Smooth muscle cell (in vitro differentiated cells): ENCODE results near the gene CAMKK1. TPM values are rescaled to one million over a fixed set of nuclear protein-coding genes. Genes with fewer than 3 reads are reported as not detected.

Experiments used
- DNase-seq: peaks from one replicate; lab custom pipeline; 2025; ENCODE audit not compliant: unreplicated experiment; lab: John Stamatoyannopoulos, UW
- H2AFZ ChIP-seq: fragments of 200-600 bp; sonication (generic); 2 replicates; pipeline ENCODE4 v1.6.0; 2016; ENCODE audit warnings: antibody characterized with exemption, low read depth, mild to moderate bottlenecking
- H3F3A ChIP-seq: fragments of 200-600 bp; sonication (generic); 2 replicates; pipeline ENCODE4 v1.6.0; 2017; ENCODE audit warnings: antibody characterized with exemption, low read depth
- H3K27ac ChIP-seq: fragments of 200-600 bp; sonication (generic); 2 replicates; pipeline ENCODE4 v1.5.1; 2016; ENCODE audit warnings: low read depth, mild to moderate bottlenecking
- H3K27me3 ChIP-seq: fragments of 200-600 bp; sonication (generic); 2 replicates; pipeline ENCODE4 v1.6.1; 2016; ENCODE audit warnings: low read depth, mild to moderate bottlenecking
- H3K36me3 ChIP-seq: fragments of 200-600 bp; sonication (generic); 2 replicates; pipeline ENCODE4 v1.5.1; 2016; ENCODE audit warnings: low read depth
- H3K4me1 ChIP-seq: fragments of 200-600 bp; sonication (generic); 2 replicates; pipeline ENCODE4 v1.5.1; 2016; ENCODE audit warnings: low read depth
- H3K4me2 ChIP-seq: fragments of 200-600 bp; sonication (generic); 2 replicates; pipeline ENCODE4 v1.6.0; 2016; ENCODE audit warnings: mild to moderate bottlenecking
- H3K4me3 ChIP-seq: fragments of 200-600 bp; sonication (generic); 2 replicates; pipeline ENCODE4 v1.5.1; 2016; ENCODE audit warnings: mild to moderate bottlenecking
- H3K79me2 ChIP-seq: fragments of 200-600 bp; sonication (generic); 2 replicates; pipeline ENCODE4 v1.6.0; 2016; ENCODE audit warnings: low read depth, mild to moderate bottlenecking
- H3K9ac ChIP-seq: fragments of 200-600 bp; sonication (generic); 2 replicates; pipeline ENCODE4 v1.6.0; 2016; ENCODE audit warnings: low read depth
- H3K9me3 ChIP-seq: fragments of 200-600 bp; sonication (generic); replicated peaks from 2 replicates; pipeline ENCODE4 v1.5.1; 2016; ENCODE audit warnings: low read depth
- H4K20me1 ChIP-seq: fragments of 200-600 bp; sonication (generic); 2 replicates; pipeline ENCODE4 v1.6.0; 2016; ENCODE audit warnings: low read depth
- WGBS: methylation state at CpG from one replicate; pipeline ENCODE4 v1.1.7; 2016; ENCODE audit warnings: low lambda C conversion rate; 5-methylcytosine and 5-hydroxymethylcytosine counted together
- polyA plus RNA-seq: library from polyadenylated mRNA; unstranded; fragments of >200 nt; fragmentation: Nextera tagmentation; extraction: Ambion mirVana; gene quantifications from 2 replicates; pipeline ENCODE4 v1.2.1, GENCODE V29; 2016
- total RNA-seq: library from RNA; depleted of rRNA; stranded (reverse); fragments of >200 nt; gene quantifications from 2 replicates; pipeline ENCODE4 v1.2.3, GENCODE V29; 2014
- TF ChIP-seq, protein P1 (sequence below): fragments of 200-600 bp; sonication (generic); IDR thresholded peaks from 2 replicates; pipeline ENCODE4 v1.5.1; 2017; ENCODE audit warnings: borderline replicate concordance, mild to moderate bottlenecking, antibody characterized with exemption; ENCODE audit not compliant: insufficient read depth, poor library complexity, severe bottlenecking

The CAMKK1 gene
- total and polyA plus RNA-seq, 2 experiments from 2014 or later, result 8.1 to 8.8 TPM

DNA sequence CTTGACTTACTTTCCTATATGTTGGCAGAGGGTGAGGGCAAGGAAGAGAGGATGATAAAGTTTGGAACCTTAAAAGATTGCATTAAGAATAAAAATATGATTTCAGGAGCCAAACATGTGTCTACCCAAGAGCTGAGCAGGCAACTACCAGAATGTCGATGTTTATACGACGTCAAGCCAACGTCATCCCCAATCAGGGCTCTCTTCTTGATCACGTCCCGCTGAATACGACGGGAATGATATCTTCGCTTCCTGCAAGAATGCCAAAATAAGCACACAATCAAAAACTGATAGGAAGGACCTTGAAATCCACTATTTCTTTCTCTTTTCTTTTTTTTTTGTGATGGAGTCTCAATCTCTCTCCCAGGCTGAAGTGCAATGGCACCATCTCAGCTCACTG is 71.8 kb downstream of the CAMKK1 start:
- H3K79me2 ChIP-seq, result no peaks in the 10 kb centered on the region
- 98% methylated on average over 9 of the region's 9 CpGs for WGBS

DNA sequence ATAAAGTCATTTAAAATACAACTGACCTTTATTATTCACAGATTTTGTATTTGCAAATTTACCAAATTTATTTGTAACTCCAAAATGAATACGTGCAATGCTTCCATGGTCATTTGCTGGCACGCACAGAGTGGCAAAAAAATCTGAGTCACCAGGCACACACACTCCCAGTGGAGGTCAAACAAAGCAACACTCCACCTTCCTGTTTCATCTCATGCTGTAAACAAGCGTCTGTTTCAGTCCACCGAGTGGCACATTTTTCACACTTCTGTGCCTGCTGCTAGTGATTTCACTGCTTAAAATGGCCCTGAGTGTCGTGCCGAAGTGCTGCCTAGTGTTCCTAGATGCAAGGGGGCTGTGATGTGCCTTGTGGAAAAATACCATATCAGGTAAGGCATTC is 74.1 kb downstream of the CAMKK1 start:
- Histone ChIP-seq H3K4me3 (no peak overlapping the region), H3K27ac (no peak overlapping the region), H3K4me2 (no peak overlapping the region), H3K4me1 (no peaks in the 10 kb centered on the region), H3K79me2 (no peaks in the 10 kb centered on the region), H3K36me3 (peaks cover 41% of the 10 kb centered on the region), H2AFZ (no peak overlapping the region), H3K9ac (no peak overlapping the region), H3F3A (no peaks in the 10 kb centered on the region), H4K20me1 (no peaks in the 10 kb centered on the region), H3K27me3 (no peaks in the 10 kb centered on the region), H3K9me3 (no peaks in the 10 kb centered on the region)
- no peak for DNase-seq
- WGBS, result 89% methylated on average over 6 of the region's 6 CpGs
- TF ChIP-seq, protein P1, sequence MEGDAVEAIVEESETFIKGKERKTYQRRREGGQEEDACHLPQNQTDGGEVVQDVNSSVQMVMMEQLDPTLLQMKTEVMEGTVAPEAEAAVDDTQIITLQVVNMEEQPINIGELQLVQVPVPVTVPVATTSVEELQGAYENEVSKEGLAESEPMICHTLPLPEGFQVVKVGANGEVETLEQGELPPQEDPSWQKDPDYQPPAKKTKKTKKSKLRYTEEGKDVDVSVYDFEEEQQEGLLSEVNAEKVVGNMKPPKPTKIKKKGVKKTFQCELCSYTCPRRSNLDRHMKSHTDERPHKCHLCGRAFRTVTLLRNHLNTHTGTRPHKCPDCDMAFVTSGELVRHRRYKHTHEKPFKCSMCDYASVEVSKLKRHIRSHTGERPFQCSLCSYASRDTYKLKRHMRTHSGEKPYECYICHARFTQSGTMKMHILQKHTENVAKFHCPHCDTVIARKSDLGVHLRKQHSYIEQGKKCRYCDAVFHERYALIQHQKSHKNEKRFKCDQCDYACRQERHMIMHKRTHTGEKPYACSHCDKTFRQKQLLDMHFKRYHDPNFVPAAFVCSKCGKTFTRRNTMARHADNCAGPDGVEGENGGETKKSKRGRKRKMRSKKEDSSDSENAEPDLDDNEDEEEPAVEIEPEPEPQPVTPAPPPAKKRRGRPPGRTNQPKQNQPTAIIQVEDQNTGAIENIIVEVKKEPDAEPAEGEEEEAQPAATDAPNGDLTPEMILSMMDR, result no peak

More for the DNA sequence above, 71.8 kb downstream of the CAMKK1 start:
- Histone ChIP-seq H3F3A (no peaks in the 10 kb centered on the region), H3K4me1 (no peaks in the 10 kb centered on the region), H3K9ac (no peak overlapping the region), H2AFZ (no peak overlapping the region), H3K4me3 (no peak overlapping the region), H3K4me2 (no peak overlapping the region), H3K27me3 (no peaks in the 10 kb centered on the region), H3K36me3 (peaks cover 30% of the 10 kb centered on the region), H3K9me3 (no peaks in the 10 kb centered on the region), H3K27ac (no peak overlapping the region), H4K20me1 (peaks cover 3% of the 10 kb centered on the region)
- TF ChIP-seq, protein P1, result no peak
- DNase-seq, result no peak

DNA sequence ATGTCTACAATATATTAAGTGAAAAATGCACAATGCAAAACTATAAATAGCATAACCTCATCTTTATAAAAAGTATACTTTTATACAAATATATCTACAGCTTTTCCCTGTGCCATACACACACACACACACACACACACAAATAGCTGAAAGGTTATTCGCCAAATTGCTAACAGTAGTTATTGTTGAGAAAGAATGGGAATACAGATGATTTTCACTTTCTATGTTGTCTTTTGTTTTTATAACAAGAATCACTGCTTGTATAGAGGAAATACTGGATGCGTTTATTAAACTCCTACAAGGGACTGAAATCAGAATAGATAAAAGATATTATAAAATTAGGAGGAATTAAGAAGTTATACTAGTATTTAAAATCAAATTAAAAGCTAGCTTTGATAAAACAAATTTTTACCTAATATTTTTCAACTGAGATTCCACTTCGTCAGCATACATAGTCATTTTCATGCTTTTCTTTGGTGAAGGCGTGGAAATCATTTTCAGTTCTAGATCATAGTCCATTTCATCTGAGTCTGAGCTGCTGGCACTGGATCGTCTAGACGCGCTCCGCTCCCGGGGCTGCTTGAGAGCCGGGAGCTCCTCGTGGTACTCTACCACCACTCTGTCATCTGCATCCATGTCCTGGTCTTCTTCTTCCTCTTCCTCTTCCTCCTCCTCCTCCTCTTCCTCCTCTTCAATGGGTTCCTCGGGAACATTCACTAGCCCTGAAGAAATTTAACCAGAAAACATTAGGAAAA is 74.8 kb downstream of the CAMKK1 start:
- H3K79me2 ChIP-seq, result no peaks in the 10 kb centered on the region
- no peak overlapping the region for H3K9ac ChIP-seq
- no peaks in the 10 kb centered on the region for H3F3A ChIP-seq
- H3K4me2 ChIP-seq, result no peak overlapping the region
- no peaks in the 10 kb centered on the region for H4K20me1 ChIP-seq
- no peaks in the 10 kb centered on the region for H3K9me3 ChIP-seq
- H3K4me1 ChIP-seq, result no peaks in the 10 kb centered on the region
- DNase-seq, result no peak
- no peak overlapping the region for H3K4me3 ChIP-seq
- H3K27me3 ChIP-seq, result no peaks in the 10 kb centered on the region
- 97% methylated on average over 12 of the region's 12 CpGs for WGBS
- TF ChIP-seq, protein P1, result no peak
- H3K36me3 ChIP-seq, result peaks cover 41% of the 10 kb centered on the region
- no peak overlapping the region for H3K27ac ChIP-seq
- H2AFZ ChIP-seq, result no peak overlapping the region

DNA sequence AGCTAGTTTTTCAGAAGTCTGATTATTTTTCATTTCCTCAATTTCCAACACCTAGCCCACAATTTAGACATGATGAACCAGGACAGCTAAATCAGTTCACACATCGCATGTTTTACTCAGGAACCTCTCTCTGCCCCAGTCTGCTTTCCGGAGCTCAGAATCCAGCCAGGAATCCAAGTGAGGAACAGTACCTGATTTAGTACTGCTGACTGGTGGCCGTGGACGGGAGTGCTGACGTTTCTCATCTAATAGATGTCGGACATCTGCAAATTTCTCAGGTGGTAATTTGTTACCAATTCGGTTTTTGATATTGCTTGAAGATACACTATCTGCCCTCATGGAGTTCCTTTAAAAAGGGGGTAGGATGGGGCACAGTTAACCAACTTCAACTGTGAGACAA is 76.9 kb downstream of the CAMKK1 start:
- no peak overlapping the region for H3K4me2 ChIP-seq
- no peaks in the 10 kb centered on the region for H3K79me2 ChIP-seq
- H3F3A ChIP-seq, result no peaks in the 10 kb centered on the region
- peaks cover 33% of the 10 kb centered on the region for H3K36me3 ChIP-seq
- no peaks in the 10 kb centered on the region for H3K9me3 ChIP-seq
- no peaks in the 10 kb centered on the region for H4K20me1 ChIP-seq
- no peaks in the 10 kb centered on the region for H3K4me1 ChIP-seq
- no peak overlapping the region for H3K9ac ChIP-seq
- 96% methylated on average over 7 of the region's 7 CpGs for WGBS
- DNase-seq, result no peak
- TF ChIP-seq, protein P1, result no peak
- H3K27ac ChIP-seq, result no peak overlapping the region
- no peak overlapping the region for H3K4me3 ChIP-seq
- no peaks in the 10 kb centered on the region for H3K27me3 ChIP-seq
- H2AFZ ChIP-seq, result no peak overlapping the region
